HTERT RPE-1 (cell line): ENCODE measurements around the gene UQCC5.

Experiments
- in situ Hi-C: fragments of 300-500 bp; cut with MboI; formaldehyde crosslinking; loops from 4 replicates; pipeline ENCODE4 v1.14.3; 2020; ENCODE audit warnings: low sequenced_read_pairs

Gene UQCC5

DNA sequence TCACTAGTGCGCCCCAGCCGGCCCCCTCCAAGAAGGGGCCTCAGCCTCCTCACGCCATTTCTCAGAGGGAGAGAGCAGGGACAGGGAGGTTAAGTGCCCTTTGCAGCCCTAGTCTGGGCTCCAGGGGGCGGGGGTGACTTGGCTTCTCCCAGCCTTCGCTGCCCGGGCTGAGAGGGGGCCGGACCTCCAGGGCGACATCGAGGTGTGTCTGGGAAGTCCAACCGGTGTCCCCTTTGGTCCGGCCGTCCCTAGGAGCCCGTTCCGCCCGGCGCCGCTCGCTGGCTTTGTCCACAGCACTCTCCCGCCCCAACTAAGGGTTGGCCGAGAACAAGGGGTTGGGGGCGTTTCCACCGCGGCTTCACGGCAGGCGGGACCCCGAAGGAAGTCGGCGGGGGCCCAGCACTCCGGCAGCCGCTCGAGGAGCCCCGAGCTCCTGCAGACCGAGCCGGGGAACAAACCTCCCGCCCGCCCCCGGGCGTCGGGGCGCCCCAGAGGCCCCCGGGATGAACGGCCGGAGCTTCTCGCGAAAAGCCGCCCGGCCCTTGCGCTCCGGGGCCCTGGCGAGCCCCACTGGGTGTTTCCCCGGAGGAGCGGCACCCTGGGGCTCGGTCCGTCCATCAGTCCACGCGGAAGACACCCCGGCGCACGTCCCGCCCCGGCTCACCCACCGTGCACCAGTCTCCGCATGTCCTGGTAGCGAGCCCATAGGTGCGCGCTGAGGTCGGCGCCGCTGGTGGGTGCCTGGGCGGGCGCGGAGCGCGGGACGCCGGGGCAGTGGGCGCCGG lies 3.4 kb upstream of the UQCC5 start:
- in situ Hi-C loops = no loop called here

- in situ Hi-C loops = no loop called here
Observed at GRCh38 chr3:52533623-52534280, 2.7 kb upstream of the UQCC5 start, which contains the start of gene NT5DC2. TSS of gene NT5DC2 (minus strand) at chr3:52533857. CDS start at chr3:52533737, 120 bp downstream.

DNA sequence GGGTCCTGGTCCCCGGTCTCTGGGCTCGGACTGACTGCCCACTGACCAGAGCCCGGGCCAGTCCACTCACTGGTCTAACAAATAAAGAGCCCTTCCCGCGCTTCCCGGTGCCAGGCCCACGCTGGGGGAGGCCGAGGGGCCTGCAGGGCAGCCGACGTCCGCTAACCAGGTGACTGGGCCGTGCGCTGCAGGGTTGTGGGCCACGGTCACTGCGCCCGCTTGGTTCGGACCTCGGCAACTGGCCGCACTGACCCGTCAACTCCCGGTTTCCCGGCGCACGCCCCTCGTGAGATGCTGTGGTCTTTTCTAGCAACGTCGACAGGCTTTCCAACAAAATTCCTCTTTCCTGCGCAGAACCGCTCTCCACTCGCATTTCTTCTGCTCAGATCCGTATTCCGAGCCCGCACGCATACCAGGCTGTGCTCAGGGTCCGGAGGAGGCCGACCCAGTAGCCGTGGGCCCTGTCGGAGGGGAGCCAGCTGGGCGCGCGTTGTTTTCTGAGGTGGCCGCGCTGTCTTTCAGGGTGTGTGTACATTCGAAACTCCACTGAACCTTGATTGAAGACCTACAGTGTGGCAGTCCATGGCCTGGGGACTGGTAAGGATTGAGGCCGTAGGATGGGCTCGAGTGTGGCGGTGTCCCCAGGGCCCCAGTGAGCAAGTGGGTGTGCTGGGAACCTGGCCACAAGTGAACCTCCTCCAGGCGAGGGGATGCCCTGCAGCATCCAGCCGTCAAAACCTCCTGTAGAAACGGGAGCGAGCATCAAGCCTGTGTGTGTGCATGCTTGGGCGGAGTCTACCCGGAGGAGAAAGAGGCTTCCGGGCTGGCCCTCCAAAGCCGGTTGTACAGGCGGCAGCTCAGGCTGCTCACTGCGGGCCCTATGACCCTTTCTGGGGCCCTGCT lies 1.9 kb upstream of the UQCC5 start:
- in situ Hi-C loops = no loop called here

DNA sequence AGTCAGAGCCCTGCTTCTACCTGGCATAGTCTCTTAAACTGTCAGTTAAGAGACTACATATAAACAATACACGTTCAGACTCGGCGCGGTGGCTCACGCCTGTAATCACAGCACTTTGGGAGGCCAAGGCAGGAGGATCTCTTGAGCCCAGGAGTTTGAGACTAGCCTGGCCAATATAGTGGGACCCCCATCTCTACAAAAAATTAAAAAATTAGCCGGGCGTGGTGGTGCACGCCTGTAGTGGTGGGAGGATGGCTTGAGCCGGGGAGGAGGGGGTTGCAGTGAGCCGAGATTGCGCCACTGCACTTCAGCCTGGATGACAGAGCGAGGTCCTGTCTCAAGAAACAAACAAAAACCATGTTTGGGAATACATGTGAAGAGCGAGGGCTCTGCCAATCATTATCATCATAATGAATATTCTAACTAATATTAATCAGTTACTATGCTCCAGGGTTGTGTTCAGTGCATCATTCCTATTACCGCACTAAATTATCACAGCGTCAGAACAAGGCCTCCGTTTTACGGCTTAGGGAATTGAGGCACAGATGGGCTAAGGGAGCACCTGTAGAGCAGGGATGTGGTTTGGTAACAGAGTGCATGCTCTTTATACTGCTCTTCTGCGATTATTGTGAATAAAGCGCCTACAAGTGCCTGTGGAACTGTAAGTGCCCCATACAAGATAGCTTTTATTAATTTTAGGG lies 844 bp upstream of the UQCC5 start:
- in situ Hi-C loops = no loop called here

- in situ Hi-C loops = no loop called here
Observed at GRCh38 chr3:52536112-52536368, 365 bp upstream of the UQCC5 start.

- in situ Hi-C loops = no loop called here
Observed at GRCh38 chr3:52537165-52537620, 788 bp downstream of the UQCC5 start.

GRCh38 chr3:52537726-52538421 lies 1.5 kb downstream of the UQCC5 start:
- in situ Hi-C loops = no loop called here

GRCh38 chr3:52539010-52539653 lies 2.7 kb downstream of the UQCC5 start:
- in situ Hi-C loops = no loop called here

- in situ Hi-C loops = no loop called here
Observed at GRCh38 chr3:52541050-52541449, 4.6 kb downstream of the UQCC5 start.

GRCh38 chr3:52544937-52545336 lies 8.5 kb downstream of the UQCC5 start:
- in situ Hi-C loops = no loop called here

DNA sequence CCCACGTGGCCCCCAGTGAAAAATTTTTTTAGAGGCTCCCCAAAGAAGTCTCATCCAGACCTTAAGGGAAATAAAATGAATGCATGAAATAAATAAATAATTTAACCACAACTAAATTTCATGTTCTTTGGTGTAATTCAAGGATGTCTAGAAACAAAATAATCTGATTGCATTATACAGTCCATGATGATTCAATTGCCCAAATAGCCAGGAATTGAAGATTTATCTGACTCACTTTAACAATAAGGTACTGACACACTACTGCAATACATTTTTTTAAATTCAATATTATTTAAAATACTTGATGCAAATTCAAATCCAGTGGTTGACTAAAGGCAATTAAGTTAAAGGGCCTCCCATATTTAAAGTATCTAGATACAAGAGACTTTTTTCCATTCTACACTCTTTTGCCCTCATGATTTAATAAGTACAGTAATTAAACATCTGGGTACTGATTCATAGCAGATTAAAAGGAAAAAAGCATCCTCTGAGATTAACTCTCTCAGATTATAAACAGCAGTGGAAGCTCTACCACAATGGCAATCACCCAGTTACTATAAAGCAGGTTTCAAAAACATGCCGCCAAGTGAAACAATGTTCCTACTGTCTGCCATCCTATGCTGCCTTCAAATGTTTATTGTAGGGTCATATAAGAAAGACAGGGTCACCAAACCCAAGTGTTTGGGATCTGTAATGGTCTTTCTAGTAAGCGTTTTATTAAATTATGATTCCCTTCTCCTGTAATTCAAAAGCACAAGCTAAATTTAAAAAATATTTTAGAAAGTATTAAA lies 9.9 kb downstream of the UQCC5 start:
- in situ Hi-C loops = no loop called here

DNA sequence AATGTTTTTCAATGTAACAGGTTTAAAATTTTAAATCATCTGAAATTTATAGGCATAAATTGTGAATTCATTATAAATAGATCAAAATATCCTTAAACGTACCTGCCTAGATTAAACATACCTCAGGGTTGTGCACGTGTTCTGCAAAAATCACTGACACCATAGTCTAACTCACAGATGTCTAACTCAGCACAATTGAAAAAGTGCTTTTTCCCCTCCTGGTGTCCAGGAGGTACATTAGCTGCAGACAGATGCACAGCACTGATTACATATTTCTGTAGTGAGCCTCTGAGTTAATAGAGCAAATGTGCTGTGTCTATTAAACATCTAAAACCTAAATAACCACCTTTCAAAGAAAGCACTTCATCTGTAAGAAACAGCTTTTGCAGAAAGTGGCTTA lies 10.7 kb downstream of the UQCC5 start:
- in situ Hi-C loops = no loop called here

GRCh38 chr3:52551118-52551517 lies 14.7 kb downstream of the UQCC5 start:
- in situ Hi-C loops = no loop called here

GRCh38 chr3:52552089-52552488 lies 15.7 kb downstream of the UQCC5 start:
- in situ Hi-C loops = no loop called here

DNA sequence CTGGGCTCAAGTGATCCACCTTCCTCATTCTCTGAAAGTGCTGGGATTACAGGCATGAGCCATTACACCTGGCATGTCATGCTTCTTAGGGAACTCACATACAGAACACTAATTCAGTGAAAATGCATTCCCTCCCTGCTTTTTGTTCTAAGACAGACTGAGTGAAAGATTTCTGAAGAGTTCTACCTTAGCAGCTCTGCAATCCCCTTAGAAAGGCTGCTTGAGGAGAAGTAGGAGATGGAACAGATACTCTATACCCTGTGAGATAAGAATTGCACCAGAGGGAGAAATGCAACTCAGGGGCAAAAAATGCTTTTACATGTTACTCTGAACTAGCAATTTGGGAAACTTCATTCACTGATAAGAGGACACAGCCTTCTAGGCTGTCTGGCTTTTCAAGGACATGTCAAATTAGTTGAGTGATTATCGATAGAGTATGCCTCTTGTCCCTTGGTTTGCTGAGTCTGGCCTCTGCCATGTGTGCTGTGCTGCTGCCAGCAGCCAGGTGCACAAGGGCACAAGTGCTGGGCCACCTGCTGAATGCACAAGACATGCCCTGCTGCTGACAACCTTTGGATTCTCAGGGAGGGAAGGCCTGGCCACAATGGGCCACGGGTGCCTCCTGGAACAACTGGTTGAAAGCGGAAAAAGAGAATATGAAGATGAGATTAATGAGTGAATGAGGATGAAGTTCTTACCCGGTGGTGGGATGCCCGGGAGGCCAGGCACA lies 17.8 kb downstream of the UQCC5 start:
- in situ Hi-C loops = no loop called here

GRCh38 chr3:52555056-52555455 lies 18.7 kb downstream of the UQCC5 start:
- in situ Hi-C loops = no loop called here

- in situ Hi-C loops = no loop called here
Observed at GRCh38 chr3:52557011-52557960, 20.9 kb downstream of the UQCC5 start.
